WI38 (cell line): ENCODE data around the gene CLEC18B.
"Not testable (repeated sequence)": the region's sequence is repeated elsewhere in the genome, so short reads cannot be mapped to it uniquely, and the experiment has no call there.

Source experiments
- H3K4me3 ChIP-seq: 2 replicates; pipeline ENCODE4 v1.5.1; 2011; ENCODE audit warnings: low read depth, mild to moderate bottlenecking, control low read depth, low read length

The CLEC18B gene

DNA sequence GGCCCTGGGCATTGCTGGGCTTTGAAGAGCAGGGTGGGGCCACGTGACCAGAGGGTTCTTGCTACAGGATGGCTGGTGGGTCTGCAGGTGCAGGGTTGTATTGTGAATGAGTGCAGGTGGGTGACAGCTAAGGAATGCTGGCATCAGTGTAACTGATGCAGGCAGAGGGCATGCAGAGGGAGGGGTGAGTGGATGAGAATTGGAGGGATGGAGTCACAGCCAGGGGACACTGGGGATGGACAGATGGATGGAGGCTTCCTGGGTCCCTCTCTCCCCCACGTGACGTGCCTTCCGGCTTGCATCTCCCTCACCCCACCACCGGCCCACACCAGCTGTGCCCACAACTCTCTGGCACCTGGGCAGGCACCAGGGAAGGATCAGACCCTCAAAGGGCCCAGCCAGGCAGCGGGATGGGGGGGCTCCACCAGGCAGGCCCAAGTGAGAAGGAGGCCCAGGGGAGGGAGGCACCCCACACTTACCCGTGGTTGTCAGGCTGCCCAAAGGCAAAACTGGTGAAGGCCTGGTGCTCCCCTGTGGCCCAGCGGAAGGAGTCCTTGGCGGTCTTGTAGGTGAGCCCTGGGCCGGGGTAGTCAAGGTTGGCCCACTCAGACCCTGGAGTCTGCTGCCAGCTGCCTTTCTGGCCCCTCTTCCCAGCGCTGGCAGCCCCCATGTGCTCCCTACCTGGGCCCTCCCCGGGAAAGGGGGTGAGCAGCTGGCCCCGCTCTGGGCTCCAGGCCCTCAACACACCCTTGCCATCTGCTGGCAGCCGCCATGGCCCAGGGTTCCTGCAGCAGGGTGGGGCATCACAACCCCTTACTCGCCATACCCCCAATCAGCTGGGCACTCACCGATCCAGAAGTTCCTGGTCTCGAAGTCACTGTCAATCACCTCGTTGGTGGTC is 11.0 kb downstream of the CLEC18B start:
- H3K4me3 ChIP-seq, result not testable (repeated sequence)

- H3K4me3 ChIP-seq, result not testable (repeated sequence)
These were observed 11.9 kb downstream of the CLEC18B start for GRCh38 chr16:74409185-74409981.

GRCh38 chr16:74407362-74407705 is 13.9 kb downstream of the CLEC18B start:
- not testable (repeated sequence) for H3K4me3 ChIP-seq

- H3K4me3 ChIP-seq, result not testable (repeated sequence)
These were observed 14.5 kb downstream of the CLEC18B start for GRCh38 chr16:74406600-74407361.

GRCh38 chr16:74404148-74404933 is 16.9 kb downstream of the CLEC18B start:
- not testable (repeated sequence) for H3K4me3 ChIP-seq

GRCh38 chr16:74400238-74400637 is 21.0 kb downstream of the CLEC18B start:
- not testable (repeated sequence) for H3K4me3 ChIP-seq

- not testable (repeated sequence) for H3K4me3 ChIP-seq
These were observed 22.9 kb downstream of the CLEC18B start for GRCh38 chr16:74398212-74398895.

DNA sequence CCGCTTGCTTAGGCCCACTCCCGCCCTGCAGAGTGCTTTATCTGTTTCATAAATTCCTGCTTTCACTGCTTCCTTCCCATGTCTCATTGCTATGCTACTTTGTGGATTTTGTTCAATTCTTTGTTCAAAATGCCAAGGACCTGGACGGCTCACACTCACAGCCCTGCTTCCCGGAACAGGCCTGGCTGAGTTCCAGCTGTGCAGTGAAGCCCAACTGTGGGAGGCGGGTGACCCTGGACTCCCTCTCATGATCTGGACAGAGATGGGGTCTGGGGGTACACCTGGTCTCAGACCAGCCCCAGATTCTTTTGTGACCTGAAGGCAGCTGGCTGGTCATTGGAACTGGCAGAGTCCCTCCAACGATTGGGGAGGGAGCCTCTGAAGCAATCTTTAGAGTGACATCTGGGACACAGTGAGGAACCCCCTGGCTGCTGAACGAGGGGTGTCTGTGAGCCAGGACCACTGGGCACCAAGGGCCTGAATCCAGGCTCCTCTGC is 24.7 kb downstream of the CLEC18B start:
- not testable (repeated sequence) for H3K4me3 ChIP-seq

GRCh38 chr16:74394604-74395003 is 26.7 kb downstream of the CLEC18B start:
- not testable (repeated sequence) for H3K4me3 ChIP-seq

GRCh38 chr16:74394131-74394530 is 27.1 kb downstream of the CLEC18B start:
- not testable (repeated sequence) for H3K4me3 ChIP-seq

DNA sequence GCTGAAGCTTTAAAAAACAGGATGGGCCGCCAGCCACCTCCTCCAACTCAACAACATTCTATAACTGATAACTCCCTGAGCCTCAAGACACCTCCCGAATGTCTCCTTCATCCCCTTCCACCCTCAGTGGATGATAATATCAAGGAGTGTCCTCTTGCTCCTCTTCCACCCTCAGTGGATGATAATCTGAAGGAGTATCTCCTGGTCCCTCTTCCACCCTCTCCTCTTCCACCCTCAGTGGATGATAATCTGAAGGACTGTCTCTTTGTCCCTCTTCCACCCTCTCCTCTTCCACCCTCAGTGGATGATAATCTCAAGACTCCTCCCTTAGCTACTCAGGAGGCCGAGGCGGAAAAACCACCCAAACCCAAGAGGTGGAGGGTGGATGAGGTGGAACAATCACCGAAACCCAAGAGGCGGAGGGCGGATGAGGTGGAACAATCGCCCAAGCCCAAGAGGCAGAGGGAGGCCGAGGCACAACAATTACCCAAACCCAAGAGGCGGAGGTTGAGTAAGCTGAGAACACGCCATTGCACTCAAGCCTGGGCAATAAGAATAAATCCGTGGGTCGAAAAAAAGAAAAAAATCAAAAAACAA is 29.7 kb downstream of the CLEC18B start:
- H3K4me3 ChIP-seq, result not testable (repeated sequence)

DNA sequence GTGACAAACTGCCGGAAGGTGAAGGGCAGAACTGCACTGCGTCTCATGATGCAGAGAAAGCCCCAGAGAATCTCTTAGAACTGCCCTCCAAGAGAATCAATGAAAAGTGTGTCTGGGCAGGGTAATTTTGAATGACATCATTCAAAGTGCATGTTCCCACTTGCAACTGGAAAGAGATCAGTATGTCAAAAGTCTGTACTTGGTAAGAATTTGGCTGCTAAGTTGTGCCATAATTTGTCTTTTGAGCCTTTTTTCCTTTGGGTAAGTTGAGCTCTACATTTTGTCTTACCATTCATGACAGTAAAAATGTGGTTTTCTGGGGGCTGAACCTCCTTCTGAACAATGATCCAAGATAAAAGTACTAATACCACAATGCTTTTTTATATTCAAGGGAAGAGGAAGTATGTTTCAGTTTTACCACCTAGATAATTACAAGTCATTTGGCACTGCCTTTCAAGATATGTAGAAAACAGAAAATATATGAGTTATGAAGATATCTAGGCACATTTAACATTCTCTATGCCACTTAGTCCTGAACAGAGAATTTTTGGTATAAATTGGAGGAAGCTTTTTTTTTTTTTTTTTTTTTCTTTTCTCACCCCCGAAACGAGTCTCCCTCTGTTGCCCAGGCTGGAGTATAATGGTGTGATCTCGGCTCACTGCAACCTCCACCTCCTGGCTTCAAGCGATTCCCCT is 38.8 kb downstream of the CLEC18B start:
- not testable (repeated sequence) for H3K4me3 ChIP-seq

GRCh38 chr16:74373847-74374184 is 47.5 kb downstream of the CLEC18B start:
- H3K4me3 ChIP-seq, result not testable (repeated sequence)
